ENCODE data around the gene MRPL41. TPM values are rescaled to one million over a fixed set of nuclear protein-coding genes. Genes with fewer than 3 reads are reported as not detected.
"Not testable (repeated sequence)": the region's sequence is repeated elsewhere in the genome, so short reads cannot be mapped to it uniquely, and the experiment has no call there.

Gene MRPL41
- total and polyA plus RNA-seq, 2 experiments from 2014 or later: 42.9 to 97.6 TPM

DNA sequence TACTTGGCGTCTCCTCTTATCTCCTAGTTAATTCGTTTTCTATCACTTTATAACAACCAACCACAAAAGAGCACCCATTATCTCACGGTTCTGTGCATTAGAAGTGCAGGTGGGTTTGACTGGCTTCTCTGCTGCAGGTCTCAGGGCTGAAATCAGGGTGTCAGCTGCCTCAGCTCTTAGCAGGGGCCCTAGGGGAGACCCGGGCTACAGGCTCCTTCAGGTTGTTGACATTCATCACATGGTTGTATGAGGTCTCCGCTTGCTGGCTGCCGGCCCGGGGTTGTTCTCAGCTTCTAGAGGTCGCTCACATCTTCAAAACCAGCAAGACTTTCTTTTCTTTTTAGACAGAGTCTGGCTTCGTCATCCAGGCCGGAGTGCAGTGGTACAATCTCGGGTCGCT is 41.5 kb downstream of the MRPL41 start:
- peaks cover 16% of the 10 kb centered on the region for H3K79me2 ChIP-seq (ENCODE audit: insufficient read depth)
- in situ Hi-C loops (cut with MboI): no loop called here

GRCh38 chr9:137596577-137596976 is 44.9 kb downstream of the MRPL41 start:
- in situ Hi-C loops (cut with MboI); H3F3A ChIP-seq (ENCODE audit: insufficient read depth); H3K27me3 ChIP-seq (replicated peaks; ENCODE audit: insufficient read depth); H3K36me3 ChIP-seq (ENCODE audit: low read depth); H3K4me3 ChIP-seq; H3K4me1 ChIP-seq (ENCODE audit: insufficient read depth); H4K20me1 ChIP-seq (ENCODE audit: insufficient read depth); H3K27ac ChIP-seq; DNase-seq; H2AFZ ChIP-seq; H3K4me2 ChIP-seq (ENCODE audit: unreplicated experiment); H3K9ac ChIP-seq; H3K9me2 ChIP-seq (ENCODE audit: insufficient read depth); H3K79me2 ChIP-seq (ENCODE audit: insufficient read depth); H3K9me3 ChIP-seq (ENCODE audit: low read depth): not testable (repeated sequence)
- 85 to 92% methylated on average over 7 of the region's 7 CpGs for WGBS, 2 experiments (ENCODE audit: low coverage in 1 of 2, low lambda C conversion rate in 2 of 2, missing lambda C conversion rate in 2 of 2)

More for the DNA sequence above, 41.5 kb downstream of the MRPL41 start:
- Histone ChIP-seq H3K36me3 (ENCODE audit: low read depth) (no peaks in the 10 kb centered on the region), H3F3A (ENCODE audit: insufficient read depth) (no peaks in the 10 kb centered on the region), H4K20me1 (ENCODE audit: insufficient read depth) (no peaks in the 10 kb centered on the region), H3K4me3 (no peak overlapping the region), H3K9me3 (ENCODE audit: low read depth) (no peaks in the 10 kb centered on the region), H3K4me2 (ENCODE audit: unreplicated experiment) (no peak overlapping the region), H3K27me3 (replicated peaks; ENCODE audit: insufficient read depth) (no peaks in the 10 kb centered on the region), H3K27ac (no peak overlapping the region), H3K9me2 (ENCODE audit: insufficient read depth) (no peaks in the 10 kb centered on the region), H2AFZ (no peak overlapping the region), H3K9ac (no peak overlapping the region), H3K4me1 (ENCODE audit: insufficient read depth) (peaks cover 7% of the 10 kb centered on the region; the same call in 1 of the 2 replicates)
- WGBS, 2 experiments (ENCODE audit: low coverage in 1 of 2, low lambda C conversion rate in 2 of 2, missing lambda C conversion rate in 2 of 2): 94 to 96% methylated on average over 12 of the region's 12 CpGs
- TF ChIP-seq EZH2 (IDR thresholded peaks at IDR 0.05; ENCODE audit: insufficient read depth, poor library complexity, severe bottlenecking) (no peak), EZH2phosphoT487 (IDR thresholded peaks at IDR 0.05; ENCODE audit: insufficient read depth, low read depth) (no peak)
- no peak for DNase-seq

- H3F3A ChIP-seq (ENCODE audit: insufficient read depth): no peaks in the 10 kb centered on the region
- in situ Hi-C loops (cut with MboI): no loop called here
- H3K9me3 ChIP-seq (ENCODE audit: low read depth): no peaks in the 10 kb centered on the region
- 63% methylated on average over 8 of the region's 8 CpGs for WGBS, 2 experiments (ENCODE audit: low coverage in 1 of 2, low lambda C conversion rate in 2 of 2, missing lambda C conversion rate in 2 of 2)
- no peak overlapping the region for H3K4me3 ChIP-seq
- no peaks in the 10 kb centered on the region for H3K36me3 ChIP-seq (ENCODE audit: low read depth)
- no peaks in the 10 kb centered on the region for H3K9me2 ChIP-seq (ENCODE audit: insufficient read depth)
- no peak overlapping the region for H3K4me2 ChIP-seq (ENCODE audit: unreplicated experiment)
- DNase-seq: no peak
- no peak overlapping the region for H2AFZ ChIP-seq
- no peaks in the 10 kb centered on the region for H3K27me3 ChIP-seq (replicated peaks; ENCODE audit: insufficient read depth)
- H3K4me1 ChIP-seq (ENCODE audit: insufficient read depth): no peaks in the 10 kb centered on the region
- TF ChIP-seq EZH2phosphoT487 (IDR thresholded peaks at IDR 0.05; ENCODE audit: insufficient read depth, low read depth) (no peak), EZH2 (IDR thresholded peaks at IDR 0.05; ENCODE audit: insufficient read depth, poor library complexity, severe bottlenecking) (no peak)
- no peak overlapping the region for H3K27ac ChIP-seq
- no peaks in the 10 kb centered on the region for H3K79me2 ChIP-seq (ENCODE audit: insufficient read depth)
- no peaks in the 10 kb centered on the region for H4K20me1 ChIP-seq (ENCODE audit: insufficient read depth)
- H3K9ac ChIP-seq: no peak overlapping the region
Measured at GRCh38 chr9:137598943-137599342, 47.3 kb downstream of the MRPL41 start.

Other genes with a start within 250 kb of the MRPL41 start
- 0.32 TPM in 1 of 2 replicates, not detected in the other for gene NRARP, start 249.6 kb upstream of the MRPL41 start, total RNA-seq (2014; rRNA removed; shearing (Covaris generic))
- gene NRARP, start 249.6 kb upstream of the MRPL41 start, polyA plus RNA-seq (2016; fragmentation: Nextera tagmentation; extraction: Ambion mirVana): not detected in 2 replicates
- 11.6 and 17.1 TPM in 2 replicates for gene EXD3, start 128.7 kb upstream of the MRPL41 start, total RNA-seq (2014; rRNA removed; shearing (Covaris generic))
- 8.7 and 10.1 TPM in 2 replicates for gene EXD3, start 128.7 kb upstream of the MRPL41 start, polyA plus RNA-seq (2016; fragmentation: Nextera tagmentation; extraction: Ambion mirVana)
- 0.32 TPM in 1 of 2 replicates, not detected in the other for gene NOXA1, start 128.5 kb upstream of the MRPL41 start, total RNA-seq (2014; rRNA removed; shearing (Covaris generic))
- 0.15 and 0.39 TPM in 2 replicates for gene NOXA1, start 128.5 kb upstream of the MRPL41 start, polyA plus RNA-seq (2016; fragmentation: Nextera tagmentation; extraction: Ambion mirVana)
- not detected in 2 replicates for gene ENTPD8, start 110.5 kb upstream of the MRPL41 start, total RNA-seq (2014; rRNA removed; shearing (Covaris generic))
- not detected in 2 replicates for gene ENTPD8, start 110.5 kb upstream of the MRPL41 start, polyA plus RNA-seq (2016; fragmentation: Nextera tagmentation; extraction: Ambion mirVana)
- 28.8 and 29.1 TPM in 2 replicates for gene NSMF, start 92.5 kb upstream of the MRPL41 start, total RNA-seq (2014; rRNA removed; shearing (Covaris generic))
- gene NSMF, start 92.5 kb upstream of the MRPL41 start, polyA plus RNA-seq (2016; fragmentation: Nextera tagmentation; extraction: Ambion mirVana): 13.5 and 13.7 TPM in 2 replicates
- gene PNPLA7, start 1.5 kb upstream of the MRPL41 start, total RNA-seq (2014; rRNA removed; shearing (Covaris generic)): 0.54 and 0.89 TPM in 2 replicates
- 0.44 and 0.59 TPM in 2 replicates for gene PNPLA7, start 1.5 kb upstream of the MRPL41 start, polyA plus RNA-seq (2016; fragmentation: Nextera tagmentation; extraction: Ambion mirVana)
- 27.0 and 32.6 TPM in 2 replicates for gene DPH7, start 27.0 kb downstream of the MRPL41 start, total RNA-seq (2014; rRNA removed; shearing (Covaris generic))
- gene DPH7, start 27.0 kb downstream of the MRPL41 start, polyA plus RNA-seq (2016; fragmentation: Nextera tagmentation; extraction: Ambion mirVana): 24.1 and 26.7 TPM in 2 replicates
- gene ZMYND19, start 38.6 kb downstream of the MRPL41 start, total RNA-seq (2014; rRNA removed; shearing (Covaris generic)): 29.6 and 35.0 TPM in 2 replicates
- gene ZMYND19, start 38.6 kb downstream of the MRPL41 start, polyA plus RNA-seq (2016; fragmentation: Nextera tagmentation; extraction: Ambion mirVana): 6.1 and 11.6 TPM in 2 replicates
- gene ARRDC1, start 53.8 kb downstream of the MRPL41 start, total RNA-seq (2014; rRNA removed; shearing (Covaris generic)): 26.9 and 37.1 TPM in 2 replicates
- gene ARRDC1, start 53.8 kb downstream of the MRPL41 start, polyA plus RNA-seq (2016; fragmentation: Nextera tagmentation; extraction: Ambion mirVana): 21.0 and 22.0 TPM in 2 replicates
- 26.8 and 43.6 TPM in 2 replicates for gene EHMT1, start 67.1 kb downstream of the MRPL41 start, total RNA-seq (2014; rRNA removed; shearing (Covaris generic))
- gene EHMT1, start 67.1 kb downstream of the MRPL41 start, polyA plus RNA-seq (2016; fragmentation: Nextera tagmentation; extraction: Ambion mirVana): 31.0 and 33.7 TPM in 2 replicates

Data from GM23248 (cell line).